HG02798 (cell line): ENCODE measurements around the gene ACTR5.
"Not testable (repeated sequence)": the region's sequence is repeated elsewhere in the genome, so short reads cannot be mapped to it uniquely, and the experiment has no call there.

Source experiments
- ATAC-seq: cut with Tn5 transposase; IDR thresholded peaks from one replicate; pipeline ENCODE4 v1.9.1; 2021; ENCODE audit warnings: mild to moderate bottlenecking; ENCODE audit not compliant: unreplicated experiment, poor library complexity

ACTR5 gene

DNA sequence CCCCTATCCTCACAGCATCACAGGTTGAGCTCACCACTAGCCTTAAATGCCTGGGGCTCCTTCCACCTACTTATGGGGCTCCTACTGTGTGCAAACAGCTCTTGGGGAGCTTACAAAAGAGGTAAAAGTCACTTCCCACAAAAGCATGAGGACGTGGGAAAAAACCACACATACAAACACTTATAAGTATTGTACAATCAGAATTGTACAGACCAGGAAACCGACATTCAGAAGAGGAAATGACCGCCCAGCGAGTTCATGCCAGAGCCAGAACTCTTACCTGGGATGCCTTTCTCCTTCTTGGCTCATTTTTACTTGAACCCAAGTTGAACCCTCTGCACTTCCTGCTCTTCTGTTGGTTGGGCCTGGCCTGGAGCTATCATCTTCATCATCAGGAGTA, 50.9 kb downstream of the ACTR5 start:
- ATAC-seq = no peak

- no peak for ATAC-seq
These were observed 52.6 kb downstream of the ACTR5 start for GRCh38 chr20:38800882-38801281.

- ATAC-seq = no peak
These were observed 56.0 kb downstream of the ACTR5 start for GRCh38 chr20:38804221-38804620.

GRCh38 chr20:38804682-38805501, 56.6 kb downstream of the ACTR5 start:
- ATAC-seq = no peak

DNA sequence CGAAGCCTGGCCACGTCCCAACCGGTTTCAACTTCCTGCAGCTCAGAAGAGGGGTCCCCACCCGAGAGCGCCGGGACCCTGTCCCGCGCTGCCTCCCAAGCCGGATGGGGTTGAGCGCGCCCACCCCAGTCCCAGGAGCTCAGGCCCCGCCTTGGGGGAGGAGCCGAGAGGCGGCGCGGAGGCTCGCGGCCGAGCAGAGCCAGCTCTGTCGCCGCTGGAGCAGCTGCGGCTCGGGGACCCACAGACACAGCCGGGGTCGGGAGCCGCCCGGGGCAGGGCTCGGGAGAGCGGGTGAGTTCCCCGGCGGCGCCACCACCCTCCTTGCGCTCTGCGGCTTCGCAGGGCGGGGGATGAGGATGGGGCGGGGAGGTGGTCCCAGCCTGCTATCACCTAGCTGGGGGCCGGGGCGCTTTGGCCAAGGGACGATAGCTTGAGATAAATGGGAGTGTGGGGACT, 57.3 kb downstream of the ACTR5 start, which contains the start of gene PPP1R16B:
TSS of gene PPP1R16B (plus strand) at position 196 of the 456 bp plus-strand sequence. CDS start 30,229 bp downstream, outside the sequence.
- peak; percentile 66 for ATAC-seq

DNA sequence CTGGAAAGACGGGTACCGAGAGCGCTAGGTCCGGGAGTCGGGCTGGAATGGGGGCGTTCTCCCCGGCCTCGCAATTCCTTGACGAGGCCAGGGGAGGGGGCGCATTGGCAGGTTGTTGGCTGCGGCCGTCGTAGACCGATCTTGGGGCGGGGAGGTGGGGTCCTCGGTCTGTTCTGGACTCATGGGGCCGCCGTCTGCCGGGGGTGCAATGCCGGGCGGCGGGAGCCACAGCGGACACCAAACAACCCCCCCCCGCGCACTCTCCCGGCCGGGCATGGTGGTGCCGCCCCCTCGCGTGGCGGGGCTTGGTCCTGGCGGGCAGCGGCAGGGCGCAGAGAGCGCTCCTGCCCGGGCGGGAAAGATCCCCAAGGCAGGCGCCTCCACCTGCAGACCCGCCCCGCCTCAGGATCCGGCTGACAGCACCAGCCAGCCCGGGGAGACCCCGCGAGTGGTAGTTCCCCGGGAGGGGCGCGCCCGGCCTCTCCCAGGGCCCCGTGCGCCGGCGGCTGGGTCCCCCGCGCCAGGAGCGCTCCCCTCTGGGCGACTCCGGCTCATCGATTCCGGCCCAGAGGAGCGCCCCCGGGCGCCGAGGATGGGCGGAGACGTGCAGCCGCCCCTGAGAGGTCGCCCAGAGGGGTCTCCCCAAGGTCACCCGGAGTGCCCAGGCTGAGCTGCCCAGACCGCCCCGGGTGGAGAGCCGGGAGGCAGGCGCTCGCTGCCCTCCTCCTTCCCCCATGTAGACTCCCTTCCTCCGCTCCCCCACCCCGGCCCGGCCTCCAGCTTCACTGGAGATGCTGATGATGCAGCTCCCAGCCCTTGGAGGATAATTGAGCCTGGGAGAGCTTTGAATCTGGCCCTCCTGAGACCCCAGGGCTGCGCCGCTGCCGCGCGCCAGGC, 57.9 kb downstream of the ACTR5 start:
- no peak for ATAC-seq

DNA sequence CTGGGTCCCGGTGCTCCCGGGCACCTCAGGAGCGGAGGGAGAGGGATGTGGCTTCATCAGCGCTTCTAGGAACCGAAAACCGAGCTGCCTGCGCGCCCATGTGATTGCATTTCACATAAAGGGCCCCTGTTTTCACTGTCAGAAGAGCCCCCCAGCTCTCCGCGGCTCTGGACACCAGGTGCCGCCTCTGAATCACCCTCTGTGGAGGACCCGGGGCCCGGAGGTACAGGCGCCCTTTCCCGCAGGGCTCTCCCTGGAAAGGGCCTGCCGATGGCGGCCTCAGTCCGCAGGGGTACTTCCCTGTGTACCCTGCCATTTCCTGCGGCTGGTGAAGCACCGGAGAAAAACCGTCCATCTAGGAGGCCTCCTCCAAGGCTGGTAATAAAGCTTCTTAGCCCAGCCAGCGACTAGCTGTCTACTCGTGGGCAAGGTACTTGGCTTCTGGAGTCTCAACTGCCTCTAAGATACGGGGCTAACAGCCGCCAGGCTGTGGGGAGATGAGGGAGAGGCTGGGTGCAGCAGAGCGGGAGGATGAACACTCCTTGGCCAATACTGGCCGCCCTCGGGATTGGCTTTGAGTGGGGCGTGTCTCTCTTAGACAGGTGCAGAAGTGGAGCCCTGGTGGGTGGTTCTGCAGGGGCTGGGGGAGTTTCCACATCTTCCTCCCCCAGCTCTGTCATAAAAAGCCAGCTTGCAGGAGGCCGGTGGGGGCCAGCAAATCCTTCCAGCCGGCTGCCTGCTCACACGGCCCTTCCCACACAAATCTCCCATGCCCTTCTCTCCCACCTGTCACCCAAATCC, 58.8 kb downstream of the ACTR5 start:
- ATAC-seq = no peak

DNA sequence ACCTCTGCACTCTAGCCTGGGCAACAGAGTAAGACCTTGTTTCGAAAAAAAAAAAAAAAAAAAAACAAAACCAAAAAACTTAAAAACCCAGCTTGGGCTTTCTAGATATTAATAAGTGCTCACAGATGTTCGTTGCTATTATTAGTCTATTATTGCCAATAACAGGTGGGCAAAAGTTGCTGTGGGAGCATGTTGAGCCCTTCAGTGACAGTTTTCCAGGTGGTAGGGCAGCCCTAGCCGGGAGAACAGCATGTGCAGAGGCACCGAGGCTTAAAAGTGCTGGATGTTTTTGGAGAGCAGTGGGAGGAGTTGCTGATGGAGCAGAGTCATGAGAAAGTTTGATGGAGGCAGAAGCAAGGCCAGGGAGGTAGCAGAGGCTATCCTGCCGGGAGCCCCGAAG, 61.7 kb downstream of the ACTR5 start:
- ATAC-seq = no peak

DNA sequence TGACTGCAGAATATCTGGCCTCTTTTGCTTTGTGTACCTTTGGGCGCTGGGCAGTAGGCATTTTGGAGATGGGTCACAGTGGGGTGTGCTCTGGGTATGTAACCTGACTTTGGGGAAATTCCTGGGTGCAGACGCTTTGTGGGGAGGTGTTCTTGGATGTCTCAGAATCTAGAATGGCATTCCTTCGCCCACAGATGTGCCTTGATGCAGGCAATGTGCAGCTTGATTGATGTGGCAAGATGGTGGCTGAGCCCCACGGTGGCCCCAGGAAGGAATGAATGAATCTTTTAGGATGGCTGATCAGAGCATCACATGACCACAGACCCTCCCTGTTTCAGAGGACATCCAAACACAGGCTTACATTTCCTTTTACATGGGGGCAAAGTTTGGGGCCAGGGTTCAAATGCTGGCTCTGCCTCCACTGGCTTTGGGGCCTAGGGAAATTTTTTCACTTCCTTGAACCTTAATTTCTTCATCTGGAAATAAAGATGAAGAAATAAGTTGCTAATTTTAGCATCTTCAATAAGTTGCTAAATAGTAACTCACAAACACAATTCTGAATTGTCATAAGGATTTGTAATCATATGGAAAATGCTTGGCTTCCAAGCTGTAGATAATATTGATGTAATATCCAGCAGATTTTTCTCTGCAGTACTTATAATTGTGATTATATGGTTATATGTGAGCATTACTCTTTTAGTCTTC, 62.8 kb downstream of the ACTR5 start:
- no peak for ATAC-seq

GRCh38 chr20:38811769-38812168, 63.5 kb downstream of the ACTR5 start:
- no peak for ATAC-seq

DNA sequence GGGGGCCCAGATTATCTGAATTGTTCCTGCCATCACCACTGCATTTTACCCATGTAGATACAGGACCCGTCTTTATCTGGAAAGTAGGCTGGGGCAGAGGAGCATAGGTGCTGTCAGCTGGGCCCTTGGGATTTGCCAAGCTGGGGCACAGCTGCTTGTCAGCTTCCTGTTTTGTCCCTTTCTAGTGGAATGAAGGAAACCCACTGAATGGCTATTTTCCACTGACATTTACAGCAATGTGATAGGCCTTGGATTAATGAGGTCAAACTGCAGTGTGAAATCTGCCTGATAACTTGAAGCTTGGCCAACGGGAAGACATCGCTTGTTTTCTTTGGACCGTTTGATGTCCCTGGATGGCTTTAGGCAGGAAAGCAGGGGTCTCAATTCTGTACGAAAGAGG, 63.9 kb downstream of the ACTR5 start:
- no peak for ATAC-seq

- no peak for ATAC-seq
These were observed 64.7 kb downstream of the ACTR5 start for GRCh38 chr20:38812709-38813573.

DNA sequence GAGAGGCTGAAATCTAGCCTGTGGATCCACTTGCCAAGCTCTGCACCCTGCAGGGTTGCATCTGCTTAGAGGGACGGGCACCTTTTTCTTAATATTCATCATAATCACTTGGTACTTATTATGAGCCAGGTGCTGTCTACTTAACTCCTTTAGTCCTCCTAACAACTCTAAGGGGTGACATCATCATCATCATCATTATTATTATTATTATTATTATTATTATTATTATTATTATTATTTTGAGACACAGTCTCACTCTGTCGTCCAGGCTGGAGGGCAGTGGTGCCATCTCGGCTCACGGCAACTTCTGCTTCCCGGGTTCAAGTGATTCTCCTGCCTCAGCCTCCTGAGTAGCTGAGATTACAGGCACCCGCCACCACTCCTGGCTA, 65.3 kb downstream of the ACTR5 start:
- not testable (repeated sequence) for ATAC-seq

GRCh38 chr20:38815446-38815845, 67.2 kb downstream of the ACTR5 start:
- ATAC-seq = no peak

DNA sequence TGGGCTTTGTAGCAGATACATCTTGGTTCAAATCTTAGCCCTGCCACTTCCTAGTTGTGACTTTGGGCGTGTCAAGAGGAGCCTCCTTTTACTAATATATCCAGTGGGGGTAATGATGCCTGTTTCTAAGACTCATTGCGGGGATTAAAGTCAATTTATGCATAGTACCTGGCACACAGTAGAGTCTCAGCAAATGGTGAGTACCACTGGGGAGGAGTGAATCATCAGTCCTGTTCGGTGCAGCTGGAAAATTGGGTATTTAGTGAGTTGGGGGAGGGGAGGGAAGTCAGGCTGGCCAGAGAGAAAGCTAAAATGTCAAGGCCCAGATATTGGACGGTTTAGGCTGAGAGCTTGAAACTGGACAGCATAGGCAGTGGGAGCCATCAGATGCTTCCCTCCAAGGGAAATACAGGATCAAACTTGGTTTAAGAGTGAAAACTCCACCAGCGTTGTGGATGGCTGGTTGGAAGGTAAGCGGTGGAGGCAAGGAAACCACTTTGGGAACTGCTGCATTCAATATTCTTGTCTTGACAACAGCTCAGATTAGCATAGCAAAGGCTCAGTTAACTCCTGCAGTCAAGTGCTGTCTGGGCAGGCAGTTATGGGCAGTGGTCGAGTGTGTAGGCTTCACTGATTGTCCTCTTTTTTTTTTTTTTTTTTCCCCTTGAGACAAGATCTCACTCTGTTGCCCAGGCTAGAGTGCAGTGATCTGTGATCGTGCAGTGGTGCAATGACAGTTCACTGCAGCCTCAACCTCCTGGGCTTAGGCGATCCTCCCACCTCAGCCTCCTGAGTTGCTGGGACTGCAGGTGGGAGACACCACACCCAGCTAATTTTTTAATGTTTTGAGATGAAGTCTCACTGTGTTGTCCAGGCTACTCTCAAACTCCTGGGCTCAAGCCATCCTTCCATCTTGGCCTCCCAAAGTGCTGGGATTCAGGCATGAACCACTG, 70.1 kb downstream of the ACTR5 start:
- ATAC-seq = no peak
